SK-N-SH (cell line): Measurements from ENCODE around the gene MGRN1. TPM values are rescaled to one million over a fixed set of nuclear protein-coding genes. Genes with fewer than 3 reads are reported as not detected.

Experiments used
- CTCF ChIA-PET: fragments of 300-600, 350-600 bp; formaldehyde crosslinking; extraction: SDS; loops from one replicate; lab custom pipeline; 2021; lab: Yijun Ruan, JAX
- POLR2A ChIA-PET: fragments of 350-600 bp; sonication (Branson Sonifier 250); formaldehyde crosslinking; extraction: SDS; loops from one replicate; lab custom pipeline; 2020; ENCODE audit warnings: antibody characterized with exemption, inconsistent platforms; lab: Yijun Ruan, JAX
- DNase-seq: peaks from one replicate; pipeline ENCODE4 v3.0.0; 2012
- H2AFZ ChIP-seq: fragments of 200-600 bp; sonication (generic); 2 replicates; pipeline ENCODE4 v1.8.1; 2016; ENCODE audit warnings: antibody characterized with exemption, mild to moderate bottlenecking, low read depth
- H3F3A ChIP-seq: fragments of 200-600 bp; sonication (generic); replicated peaks from 2 replicates; pipeline ENCODE3; 2016; ENCODE audit warnings: antibody characterized with exemption, mild to moderate bottlenecking; ENCODE audit not compliant: insufficient read depth
- H3K27ac ChIP-seq, 2 experiments: fragments of 200-500 bp in 1 of 2; fragments of 200-600 bp in 1 of 2; sonication (Bioruptor generic) in 1 of 2; sonication (generic), shearing (Covaris generic) in 1 of 2; 2 replicates each; pipeline versions ENCODE4 v1.5.1 to v1.6.1; 2014 to 2016; ENCODE audit warnings: low read depth in 2 of 2, inconsistent platforms in 1 of 2, low read length in 1 of 2, mild to moderate bottlenecking in 1 of 2, mixed read lengths in 1 of 2
- H3K27me3 ChIP-seq: fragments of 200-600 bp; sonication (generic), shearing (Covaris generic); 2 replicates; pipeline ENCODE4 v1.6.1; 2016; ENCODE audit warnings: mixed run types; ENCODE audit not compliant: insufficient read depth
- H3K36me3 ChIP-seq, 2 experiments: fragments of 200-500 bp in 1 of 2; fragments of 200-600 bp in 1 of 2; sonication (Bioruptor generic) in 1 of 2; sonication (generic) in 1 of 2; replicated peaks in 1 of 2; 2 replicates each; pipeline versions ENCODE3 to v1.5.1; 2014 to 2016; ENCODE audit warnings: low read length in 1 of 2, mild to moderate bottlenecking in 1 of 2; ENCODE audit not compliant: insufficient read depth in 2 of 2, control insufficient read depth in 1 of 2
- H3K4me1 ChIP-seq, 2 experiments: fragments of 200-500 bp in 1 of 2; fragments of 200-600 bp in 1 of 2; sonication (Bioruptor generic) in 1 of 2; sonication (generic), shearing (Covaris generic) in 1 of 2; 2 replicates each; pipeline versions ENCODE4 v1.5.1 to v1.6.1; 2014 to 2016; ENCODE audit warnings: low read depth in 1 of 2, low read length in 1 of 2, mixed run types in 1 of 2; ENCODE audit not compliant: insufficient read depth in 2 of 2, control insufficient read depth in 1 of 2
- H3K4me2 ChIP-seq: fragments of 200-600 bp; sonication (generic), shearing (Covaris generic); 2 replicates; pipeline ENCODE4 v1.6.1; 2017; ENCODE audit warnings: mixed run types
- H3K4me3 ChIP-seq, 2 experiments: fragments of 200-500 bp in 1 of 2; fragments of 200-600 bp in 1 of 2; sonication (Bioruptor generic) in 1 of 2; sonication (generic), shearing (Covaris generic) in 1 of 2; 2 replicates each; pipeline versions ENCODE4 v1.5.1 to v1.8.1; 2014 to 2016; ENCODE audit warnings: low read depth in 2 of 2, inconsistent platforms in 1 of 2, low read length in 1 of 2, mild to moderate bottlenecking in 1 of 2, mixed read lengths in 1 of 2, moderate library complexity in 1 of 2
- H3K79me2 ChIP-seq: fragments of 200-600 bp; sonication (generic); 2 replicates; pipeline ENCODE4 v1.8.1; 2017; ENCODE audit warnings: mild to moderate bottlenecking; ENCODE audit not compliant: insufficient read depth
- H3K9ac ChIP-seq: fragments of 200-600 bp; sonication (generic); 2 replicates; pipeline ENCODE4 v1.6.1; 2017; ENCODE audit warnings: mixed run types
- H3K9me2 ChIP-seq: fragments of 200-600 bp; sonication (generic); 2 replicates; pipeline ENCODE4 v1.6.1; 2017; ENCODE audit warnings: mixed run types
- H3K9me3 ChIP-seq: fragments of 200-600 bp; sonication (generic); 2 replicates; pipeline ENCODE4 v1.6.1; 2017; ENCODE audit warnings: mixed run types, mild to moderate bottlenecking, moderate library complexity
- H4K20me1 ChIP-seq: fragments of 200-600 bp; sonication (generic); 2 replicates; pipeline ENCODE4 v1.6.1; 2017; ENCODE audit warnings: mild to moderate bottlenecking, mixed run types; ENCODE audit not compliant: insufficient read depth
- FOXJ3 ChIP-seq: sonication (generic); formaldehyde crosslinking; IDR thresholded peaks from 2 replicates; pipeline ENCODE4 v1.5.1; 2020; ENCODE audit warnings: mild to moderate bottlenecking, missing genetic modification reagents
- JUND ChIP-seq: IDR thresholded peaks from 2 replicates; pipeline ENCODE4 v1.4.0; 2012
- MXI1 ChIP-seq: IDR thresholded peaks from 2 replicates; pipeline ENCODE4 v1.6.1; 2012; ENCODE audit warnings: mild to moderate bottlenecking, low read depth, low read length, improper control_type of control experiment
- NFIC ChIP-seq: IDR thresholded peaks from 2 replicates; pipeline ENCODE4 v1.4.0; 2012; ENCODE audit warnings: borderline replicate concordance
- RAD21 ChIP-seq: IDR thresholded peaks from 2 replicates; pipeline ENCODE4 v1.6.1; 2012; ENCODE audit warnings: mild to moderate bottlenecking, low read length
- RCOR1 ChIP-seq: fragments of 150-350 bp; IDR thresholded peaks from 2 replicates; pipeline ENCODE4 v1.6.1; 2017; ENCODE audit warnings: antibody characterized with exemption, low read length
- TCF12 ChIP-seq: IDR thresholded peaks from 2 replicates; pipeline ENCODE4 v1.4.0; 2012
- WGBS: methylation state at CpG from one replicate; pipeline ENCODE4 v1.1.6; 2017; ENCODE audit warnings: low lambda C conversion rate; 5-methylcytosine and 5-hydroxymethylcytosine counted together
- polyA plus RNA-seq, 3 experiments: library from polyadenylated mRNA; depleted of rRNA; stranded (reverse); fragments of >200 nt; gene quantifications; 2 replicates each; pipeline ENCODE4 v1.2.3, GENCODE V29; 2012
- TF ChIP-seq, protein P1 (sequence below): IDR thresholded peaks from 2 replicates; pipeline ENCODE4 v1.4.0; 2012; ENCODE audit warnings: low read depth, borderline replicate concordance
- TF ChIP-seq, protein P2 (sequence below): fragments of 150-350 bp; IDR thresholded peaks from 2 replicates; pipeline ENCODE4 v1.6.1; 2016; ENCODE audit warnings: mild to moderate bottlenecking, low read depth, low read length

MGRN1 gene
- polyA plus RNA-seq, 1 of the 3 experiments (the other 2 are of a cell fraction) = 13.3 TPM

DNA sequence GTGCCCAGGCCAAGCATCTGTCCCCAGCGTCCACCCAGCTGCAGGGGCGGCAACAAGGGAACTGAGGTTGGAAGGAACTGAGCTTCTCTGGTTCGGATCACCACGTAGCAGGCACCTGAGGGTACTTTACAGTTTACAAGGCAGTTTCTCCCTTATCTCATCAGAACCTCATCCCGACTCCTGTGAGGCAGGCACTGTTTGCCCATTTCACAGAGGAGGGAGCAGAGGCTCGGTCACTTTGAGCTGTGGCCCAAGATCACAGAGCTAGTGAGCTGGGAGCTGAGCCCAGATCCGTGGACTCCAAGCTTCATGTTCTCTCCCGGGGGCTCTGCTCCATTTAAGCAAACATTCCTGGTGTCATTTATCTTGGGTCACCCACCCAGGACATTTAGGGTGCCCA, 25.1 kb upstream of the MGRN1 start:
- Histone ChIP-seq H3K9me2 (no peaks in the 10 kb centered on the region), H3K4me2 (no peak overlapping the region), H3K9ac (no peak overlapping the region), H3F3A (no peaks in the 10 kb centered on the region), H3K4me1 (peaks cover 0 to 2% of the 10 kb centered on the region in 2 experiments; a peak in 1 of 4 replicates), H3K27me3 (no peaks in the 10 kb centered on the region), H4K20me1 (no peaks in the 10 kb centered on the region), H2AFZ (no peak overlapping the region), H3K36me3 (no peaks in the 10 kb centered on the region), H3K79me2 (no peaks in the 10 kb centered on the region), H3K9me3 (no peaks in the 10 kb centered on the region), H3K27ac (no peak overlapping the region), H3K4me3 (no peak overlapping the region)
- TF ChIP-seq FOXJ3 (CRISPR knock-in tag) = no peak
- no peak for TF ChIP-seq RCOR1
- no peak for TF ChIP-seq NFIC
- TF ChIP-seq TCF12 = no peak
- TF ChIP-seq MXI1 = no peak
- TF ChIP-seq, protein P1, sequence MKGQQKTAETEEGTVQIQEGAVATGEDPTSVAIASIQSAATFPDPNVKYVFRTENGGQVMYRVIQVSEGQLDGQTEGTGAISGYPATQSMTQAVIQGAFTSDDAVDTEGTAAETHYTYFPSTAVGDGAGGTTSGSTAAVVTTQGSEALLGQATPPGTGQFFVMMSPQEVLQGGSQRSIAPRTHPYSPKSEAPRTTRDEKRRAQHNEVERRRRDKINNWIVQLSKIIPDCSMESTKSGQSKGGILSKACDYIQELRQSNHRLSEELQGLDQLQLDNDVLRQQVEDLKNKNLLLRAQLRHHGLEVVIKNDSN = no peak
- ChIA-PET CTCF (interaction anchor here (0.6 to 2.2 kb wide), 5 partner anchors 14 to 123 kb away, joined by 3 to 9 read pairs (median 3); partner anchors contain the start of gene MGRN1), POLR2A (no interaction called here)
- no peak for DNase-seq
- 79% methylated on average over 8 of the region's 8 CpGs for WGBS

DNA sequence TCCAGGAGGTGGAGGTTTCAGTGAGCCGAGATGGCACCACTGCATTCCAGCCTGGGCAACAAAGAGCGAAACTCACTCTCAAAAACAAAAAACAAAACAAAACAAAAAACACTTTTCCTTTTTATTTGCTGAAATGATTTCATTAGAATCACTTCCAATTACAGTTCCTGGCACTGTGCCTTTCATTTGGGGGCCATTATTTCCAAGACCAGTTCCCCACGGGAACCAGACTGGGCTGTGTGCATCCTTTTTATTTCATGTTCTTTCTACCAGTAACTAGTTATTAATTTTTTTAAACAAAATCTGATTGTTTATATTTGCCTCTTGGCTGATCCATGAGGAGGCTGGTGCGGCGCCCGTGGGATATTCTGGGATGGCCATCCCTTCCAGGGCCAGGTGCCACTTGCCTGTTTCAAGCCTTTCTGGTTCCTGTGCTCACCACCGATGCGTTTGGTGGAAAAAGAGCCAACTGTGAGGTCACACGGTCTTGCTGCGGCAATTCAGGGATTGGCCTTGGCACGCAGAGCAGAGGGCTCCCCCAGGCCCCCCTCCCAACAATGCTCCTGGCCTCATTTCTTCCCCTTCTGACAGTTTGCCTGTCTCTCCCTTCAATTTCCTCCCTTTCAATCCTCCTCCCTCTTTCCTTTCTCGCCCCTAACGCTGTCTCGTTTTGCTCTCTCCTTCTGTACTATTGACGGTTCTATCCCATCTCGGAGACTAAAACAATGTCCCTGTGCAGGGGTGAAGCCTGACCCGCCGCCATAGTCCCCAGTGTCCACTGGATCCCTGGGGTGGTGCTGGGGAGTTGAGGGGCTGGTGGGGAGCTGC, 23.4 kb upstream of the MGRN1 start:
- TF ChIP-seq, protein P1 = no peak
- TF ChIP-seq, protein P2, sequence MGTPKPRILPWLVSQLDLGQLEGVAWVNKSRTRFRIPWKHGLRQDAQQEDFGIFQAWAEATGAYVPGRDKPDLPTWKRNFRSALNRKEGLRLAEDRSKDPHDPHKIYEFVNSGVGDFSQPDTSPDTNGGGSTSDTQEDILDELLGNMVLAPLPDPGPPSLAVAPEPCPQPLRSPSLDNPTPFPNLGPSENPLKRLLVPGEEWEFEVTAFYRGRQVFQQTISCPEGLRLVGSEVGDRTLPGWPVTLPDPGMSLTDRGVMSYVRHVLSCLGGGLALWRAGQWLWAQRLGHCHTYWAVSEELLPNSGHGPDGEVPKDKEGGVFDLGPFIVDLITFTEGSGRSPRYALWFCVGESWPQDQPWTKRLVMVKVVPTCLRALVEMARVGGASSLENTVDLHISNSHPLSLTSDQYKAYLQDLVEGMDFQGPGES = no peak
- TF ChIP-seq RAD21 (no peak), JUND (no peak)
- TF ChIP-seq, all 33 proteins: peak for 0
- ChIA-PET CTCF (interaction anchor here (1.0 kb wide), 1 partner anchor 95 kb away, joined by 3 read pairs; no protein-coding TSS in a partner anchor), POLR2A (no interaction called here)
- no peaks in the 10 kb centered on the region for H3K36me3 ChIP-seq
- H3K9me2 ChIP-seq = no peaks in the 10 kb centered on the region
- H3K27me3 ChIP-seq = no peaks in the 10 kb centered on the region
- no peak overlapping the region for H3K27ac ChIP-seq
- 82% methylated on average over 18 of the region's 18 CpGs for WGBS
- no peaks in the 10 kb centered on the region for H3K79me2 ChIP-seq
- peak; percentile 32 for DNase-seq
- no peaks in the 10 kb centered on the region for H3K9me3 ChIP-seq
- H4K20me1 ChIP-seq = no peaks in the 10 kb centered on the region
- H3K9ac ChIP-seq = no peak overlapping the region
- no peaks in the 10 kb centered on the region for H3F3A ChIP-seq
- H3K4me3 ChIP-seq = no peak overlapping the region
- H2AFZ ChIP-seq = no peak overlapping the region
- H3K4me1 ChIP-seq = peaks cover 0 to 2% of the 10 kb centered on the region in 2 experiments; a peak in 1 of 4 replicates
- no peak overlapping the region for H3K4me2 ChIP-seq
